Parathyroid adenoma (tissue), 2 donors: ENCODE measurements around the gene UVSSA.

Experiments used
- H2AFZ ChIP-seq: fragments of 300-600 bp; sonication (generic); one replicate; pipeline ENCODE4 v1.7.0; 2017; ENCODE audit warnings: antibody characterized with exemption, mild to moderate bottlenecking
- H3K27ac ChIP-seq: fragments of 300-600 bp; sonication (generic); one replicate; pipeline ENCODE4 v1.7.0; 2017
- H3K27me3 ChIP-seq: fragments of 300-600 bp; sonication (generic); one replicate; pipeline ENCODE4 v1.7.0; 2017; ENCODE audit warnings: low read length; ENCODE audit not compliant: control insufficient read depth, insufficient read depth
- H3K36me3 ChIP-seq: fragments of 300-600 bp; sonication (generic); one replicate; pipeline ENCODE4 v1.7.0; 2017; ENCODE audit warnings: low read length; ENCODE audit not compliant: control insufficient read depth, insufficient read depth
- H3K4me1 ChIP-seq: fragments of 300-600 bp; sonication (generic); one replicate; pipeline ENCODE4 v1.7.0; 2017; ENCODE audit warnings: control low read depth
- H3K4me2 ChIP-seq: fragments of 300-600 bp; sonication (generic); one replicate; pipeline ENCODE4 v1.7.0; 2017; ENCODE audit warnings: low read length
- H3K4me3 ChIP-seq: fragments of 300-600 bp; sonication (generic); one replicate; pipeline ENCODE4 v1.7.0; 2017; ENCODE audit warnings: low read depth, low read length
- H3K79me2 ChIP-seq: fragments of 300-600 bp; sonication (generic); one replicate; pipeline ENCODE4 v1.7.0; 2017; ENCODE audit warnings: control low read depth
- H3K9ac ChIP-seq: fragments of 300-600 bp; sonication (generic); one replicate; pipeline ENCODE4 v1.7.0; 2017; ENCODE audit warnings: mild to moderate bottlenecking
- H3K9me3 ChIP-seq: fragments of 300-600 bp; sonication (generic); one replicate; pipeline ENCODE4 v1.7.0; 2017; ENCODE audit warnings: low read length; ENCODE audit not compliant: control insufficient read depth
- CTCF ChIP-seq: fragments of 300-600 bp; sonication (generic); IDR thresholded peaks from one replicate; pipeline ENCODE4 v1.7.0; 2017; ENCODE audit warnings: antibody characterized with exemption, mild to moderate bottlenecking
- donor health status: primary hyperparathyroidism.

UVSSA gene

GRCh38 chr4:1405254-1405635 lies 58.2 kb downstream of the UVSSA start:
- H3K4me3 ChIP-seq = no peak overlapping the region
- H3K27ac ChIP-seq = no peak overlapping the region

GRCh38 chr4:1405636-1406393 lies 58.8 kb downstream of the UVSSA start:
- TF ChIP-seq CTCF = no peak
- no peaks in the 10 kb centered on the region for H3K36me3 ChIP-seq
- H3K79me2 ChIP-seq = no peaks in the 10 kb centered on the region
- H2AFZ ChIP-seq = no peak overlapping the region
- no peak overlapping the region for H3K27ac ChIP-seq
- H3K27me3 ChIP-seq = peaks cover 22% of the 10 kb centered on the region
- no peaks in the 10 kb centered on the region for H3K9me3 ChIP-seq
- no peaks in the 10 kb centered on the region for H3K4me1 ChIP-seq
- H3K4me3 ChIP-seq = no peak overlapping the region
- H3K4me2 ChIP-seq = no peak overlapping the region
- H3K9ac ChIP-seq = no peak overlapping the region

More at GRCh38 chr4:1405254-1405635, 58.2 kb downstream of the UVSSA start:
- Histone ChIP-seq H3K9me3 (no peaks in the 10 kb centered on the region), H2AFZ (no peak overlapping the region), H3K9ac (no peak overlapping the region), H3K79me2 (no peaks in the 10 kb centered on the region), H3K27me3 (peaks cover 22% of the 10 kb centered on the region), H3K4me2 (no peak overlapping the region), H3K36me3 (no peaks in the 10 kb centered on the region), H3K4me1 (no peaks in the 10 kb centered on the region)
- TF ChIP-seq CTCF = no peak

- Histone ChIP-seq H2AFZ (no peak within 1 kb of the TSS), H3K4me2 (no peak within 1 kb of the TSS), H3K36me3 (no peaks in the 10 kb centered on the region), H3K27ac (no peak within 1 kb of the TSS), H3K4me1 (no peaks in the 10 kb centered on the region), H3K9me3 (no peaks in the 10 kb centered on the region), H3K9ac (no peak within 1 kb of the TSS), H3K27me3 (peaks cover 22% of the 10 kb centered on the region), H3K79me2 (no peaks in the 10 kb centered on the region), H3K4me3 (no peak within 1 kb of the TSS)
- TF ChIP-seq CTCF = no peak
Observed at GRCh38 chr4:1406394-1406980, 59.5 kb downstream of the UVSSA start, which contains the start of gene NKX1-1. NKX1-1 (minus strand) TSS chr4:1406442; CDS start chr4:1406442, 0 bp downstream.

GRCh38 chr4:1406981-1407656 lies 60.1 kb downstream of the UVSSA start:
- H2AFZ ChIP-seq = no peak overlapping the region
- H3K9ac ChIP-seq = no peak overlapping the region
- TF ChIP-seq CTCF = no peak

More at GRCh38 chr4:1406981-1407656, 60.1 kb downstream of the UVSSA start:
- H3K27ac ChIP-seq = no peak overlapping the region
- H3K27me3 ChIP-seq = peaks cover 22% of the 10 kb centered on the region
- H3K4me3 ChIP-seq = no peak overlapping the region
- no peaks in the 10 kb centered on the region for H3K4me1 ChIP-seq
- H3K36me3 ChIP-seq = no peaks in the 10 kb centered on the region
- H3K9me3 ChIP-seq = no peaks in the 10 kb centered on the region
- no peaks in the 10 kb centered on the region for H3K79me2 ChIP-seq
- no peak overlapping the region for H3K4me2 ChIP-seq
